HG03139 (cell line): ENCODE measurements around the gene CCT6A.
"Not testable (repeated sequence)": the region's sequence is repeated elsewhere in the genome, so short reads cannot be mapped to it uniquely, and the experiment has no call there.

Experiments used
- ATAC-seq: cut with Tn5 transposase; IDR thresholded peaks from one replicate; pipeline ENCODE4 v1.9.1; 2021; ENCODE audit not compliant: unreplicated experiment

The CCT6A gene

DNA sequence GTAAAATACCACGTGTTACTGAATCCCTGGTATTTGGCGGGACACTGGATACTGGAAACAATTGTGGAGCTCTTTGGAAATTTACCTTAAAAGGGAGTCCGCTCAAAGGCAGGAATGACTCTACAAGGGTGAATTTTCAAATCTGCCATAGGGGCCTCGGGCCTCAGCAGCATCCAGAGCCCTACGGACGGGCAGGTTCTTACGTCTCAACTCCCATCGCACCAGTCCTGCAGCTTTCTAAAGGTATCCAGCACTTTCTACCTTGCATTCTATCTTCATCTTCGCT lies 569 bp upstream of the CCT6A start:
- ATAC-seq = no peak

DNA sequence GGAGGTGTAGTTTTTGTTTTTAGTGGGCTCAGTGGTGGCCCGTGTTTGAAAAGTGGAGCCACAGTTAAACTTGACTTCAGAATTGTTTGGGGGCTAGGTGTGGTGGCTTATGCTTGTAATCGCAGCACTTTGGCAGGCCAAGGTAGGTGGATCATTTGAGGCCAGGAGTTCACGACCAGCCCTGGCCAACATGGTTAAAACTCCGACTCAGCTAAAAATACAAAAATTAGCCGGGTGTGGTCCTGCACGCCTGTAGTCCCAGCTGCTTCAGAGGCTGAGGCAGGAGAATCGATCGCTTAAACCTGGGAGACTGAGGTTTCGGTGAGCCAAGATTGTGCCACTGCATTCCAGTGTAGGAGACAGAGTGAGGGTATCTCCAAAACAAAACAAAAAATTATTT lies 1.8 kb downstream of the CCT6A start:
- ATAC-seq = no peak

DNA sequence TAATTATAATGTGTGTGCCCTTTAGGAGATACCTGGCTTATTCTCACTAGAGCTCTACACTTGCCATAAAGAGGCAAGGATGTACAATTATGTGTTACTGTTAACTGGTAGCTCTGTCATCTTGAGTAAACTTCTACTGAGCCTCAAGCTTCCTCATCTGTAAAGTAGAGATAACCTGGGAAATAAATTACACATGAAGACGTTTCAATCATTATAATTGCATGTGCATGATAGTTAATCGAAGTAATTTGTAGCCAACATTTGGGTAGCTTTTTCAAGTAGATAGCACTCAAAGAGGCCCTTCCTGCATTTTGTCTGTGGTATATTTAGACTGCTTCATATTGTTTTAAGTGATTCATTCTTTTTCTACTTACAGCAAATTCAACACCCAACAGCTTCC lies 2.4 kb downstream of the CCT6A start:
- no peak for ATAC-seq

GRCh38 chr7:56062382-56062781 lies 10.8 kb downstream of the CCT6A start:
- ATAC-seq = no peak

DNA sequence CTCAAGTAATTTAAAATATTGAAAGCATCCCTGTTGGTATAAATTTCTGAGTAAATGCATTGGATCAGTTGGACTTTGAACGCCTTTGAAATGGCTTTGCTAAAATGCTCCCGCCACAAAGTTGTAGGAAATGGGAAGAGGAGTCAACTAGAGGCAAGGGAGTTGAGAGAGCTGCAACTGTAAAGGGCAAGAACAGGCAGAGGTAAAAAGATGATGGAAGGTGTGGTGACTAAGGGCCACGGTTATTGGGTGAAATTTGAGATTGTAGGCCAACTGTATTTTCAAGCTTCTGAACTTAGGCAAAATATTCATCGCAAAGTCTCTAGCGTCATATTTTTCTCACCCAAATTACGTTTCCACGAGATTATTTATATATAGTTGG lies 11.9 kb downstream of the CCT6A start:
- ATAC-seq = no peak

GRCh38 chr7:56063882-56064625 lies 12.5 kb downstream of the CCT6A start, which contains the start of gene SUMF2:
SUMF2 (plus strand) TSS chr7:56064286; CDS start chr7:56064312, 26 bp downstream.
- peak; percentile 90 for ATAC-seq

DNA sequence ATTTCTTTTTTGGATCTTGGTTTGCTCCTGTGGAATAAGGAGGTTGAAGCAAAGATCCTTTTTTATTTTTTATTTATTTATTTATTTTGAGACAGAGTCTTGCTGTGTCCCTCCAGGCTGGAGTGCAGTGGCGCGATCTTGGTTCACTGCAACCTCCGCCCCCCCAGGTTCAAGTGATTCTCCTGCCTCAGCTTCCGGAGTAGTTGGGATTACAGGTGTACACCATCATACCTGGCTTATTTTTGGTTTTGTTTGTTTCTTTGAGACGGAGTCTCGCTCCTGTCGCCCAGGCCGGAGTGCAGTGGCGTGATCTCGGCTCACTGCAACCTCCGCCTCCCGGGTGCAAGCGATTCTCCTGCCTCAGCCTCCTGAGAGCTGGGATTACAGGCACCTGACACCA lies 14.8 kb downstream of the CCT6A start:
- ATAC-seq = not testable (repeated sequence)

GRCh38 chr7:56074371-56074791 lies 22.8 kb downstream of the CCT6A start:
- peak; percentile 88 for ATAC-seq

GRCh38 chr7:56077681-56078080 lies 26.1 kb downstream of the CCT6A start:
- no peak for ATAC-seq

GRCh38 chr7:56078196-56078595 lies 26.6 kb downstream of the CCT6A start:
- ATAC-seq = no peak

- ATAC-seq = no peak
Observed at GRCh38 chr7:56079450-56080185, 28.1 kb downstream of the CCT6A start.

GRCh38 chr7:56080726-56081435 lies 29.3 kb downstream of the CCT6A start:
- ATAC-seq = not testable (repeated sequence)

GRCh38 chr7:56081626-56082340 lies 30.2 kb downstream of the CCT6A start:
- no peak for ATAC-seq

- ATAC-seq = no peak
Observed at GRCh38 chr7:56083150-56083785, 31.7 kb downstream of the CCT6A start.

GRCh38 chr7:56086761-56087160 lies 35.2 kb downstream of the CCT6A start:
- no peak for ATAC-seq

DNA sequence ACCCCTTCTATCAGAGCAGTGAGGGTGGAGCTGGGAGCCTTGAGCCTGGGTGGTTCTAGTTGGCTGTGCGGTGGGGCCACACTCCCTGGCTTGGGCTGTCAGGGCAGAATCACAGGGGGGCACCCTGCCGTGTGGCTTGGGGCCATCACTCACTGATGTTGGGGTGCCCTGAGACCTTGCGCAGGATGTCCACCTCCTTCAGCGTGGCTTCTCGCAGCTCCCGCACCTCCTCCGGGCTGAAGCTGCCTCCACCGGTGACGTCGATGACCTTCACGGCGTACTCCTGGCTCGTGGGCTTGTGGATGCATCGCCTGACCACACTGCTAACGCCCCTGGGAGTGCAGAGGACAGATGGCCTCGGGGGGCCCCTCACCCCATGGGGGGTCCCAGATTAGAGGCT lies 35.9 kb downstream of the CCT6A start:
- no peak for ATAC-seq

DNA sequence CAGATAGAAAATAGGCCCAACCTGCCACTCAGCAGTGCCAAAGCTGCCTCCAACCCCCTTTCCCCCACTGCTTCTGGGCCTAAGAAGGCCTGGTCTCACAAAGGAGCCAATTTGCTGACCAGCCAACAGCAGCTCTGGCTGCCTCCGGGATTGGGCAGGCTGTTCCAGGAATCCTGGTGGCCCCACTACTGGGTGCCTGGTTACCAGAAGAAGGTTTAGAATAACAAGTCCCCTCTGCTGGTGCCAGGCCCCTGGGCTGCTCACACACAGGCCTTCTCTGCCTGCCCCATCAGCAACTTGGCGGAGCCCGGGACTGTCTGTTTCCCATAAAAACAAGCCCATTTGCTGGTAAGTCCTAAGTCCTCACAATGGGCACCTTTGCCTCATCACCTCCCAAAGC lies 40.0 kb downstream of the CCT6A start:
- ATAC-seq = no peak

- ATAC-seq = not testable (repeated sequence)
Observed at GRCh38 chr7:56092388-56092787, 40.8 kb downstream of the CCT6A start.

GRCh38 chr7:56092789-56093531 lies 41.4 kb downstream of the CCT6A start, which contains the start of gene PHKG1:
PHKG1 (minus strand) TSS chr7:56092952; CDS start chr7:56088941, 4,011 bp downstream.
- ATAC-seq = no peak

DNA sequence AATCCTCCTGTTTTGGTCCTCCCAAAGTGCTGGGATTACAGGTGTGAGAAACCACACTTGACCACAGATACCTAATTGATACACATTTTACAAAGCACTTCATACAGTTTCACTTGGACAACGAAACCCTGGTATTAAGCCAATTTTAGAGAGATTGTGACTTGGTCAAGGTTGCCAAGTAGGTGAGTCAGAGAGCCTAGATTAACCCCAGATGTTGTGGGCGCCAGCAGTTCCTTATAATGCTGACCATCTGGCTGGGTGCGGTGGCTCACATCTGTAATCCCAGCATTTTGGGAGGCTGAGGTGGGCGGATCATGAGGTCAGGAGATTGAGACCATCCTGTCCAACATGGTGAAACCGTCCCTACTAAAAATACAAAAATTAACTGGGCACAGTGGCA lies 46.1 kb downstream of the CCT6A start:
- no peak for ATAC-seq
